CD4-positive, alpha-beta T cell (primary cell): ENCODE results near the gene LLCFC1. TPM values are rescaled to one million over a fixed set of nuclear protein-coding genes. Genes with fewer than 3 reads are reported as not detected.

Source experiments
- ATAC-seq: fragments of 200-7000 bp; cut with Tn5 transposase; one replicate; pipeline ENCODE4 v1.10.0; 2022; ENCODE audit warnings: mild to moderate bottlenecking; ENCODE audit not compliant: poor library complexity
- CTCF ChIA-PET: fragments of 350-600 bp; sonication (Branson Sonifier 250); formaldehyde crosslinking; loops from one replicate; lab custom pipeline; 2021; ENCODE audit warnings: antibody characterized with exemption, inconsistent platforms; lab: Charles Lee
- POLR2A ChIA-PET: fragments of 350-600 bp; sonication (Branson Sonifier 250); formaldehyde crosslinking; loops from one replicate; lab custom pipeline; 2021; ENCODE audit warnings: antibody characterized with exemption, inconsistent platforms; lab: Charles Lee
- DNase-seq, 14 experiments: peaks; one replicate each; pipeline ENCODE4 v3.0.0-alpha.2; 2013 to 2020; ENCODE audit warnings: mixed read lengths in 2 of 14
- H3K27ac ChIP-seq, 2 donors: one replicate each; pipeline versions ENCODE4 v1.5.1 to v1.7.0; 2013; ENCODE audit warnings: low read length in 2 of 2, low read depth in 1 of 2, mild to moderate bottlenecking in 1 of 2
- H3K27me3 ChIP-seq, 2 experiments: 1 replicate in 1 of 2; 2 replicates in 1 of 2; pipeline versions ENCODE4 v1.6.1 to v1.7.0; 2013; ENCODE audit warnings: low read length in 2 of 2, control low read depth in 1 of 2, mild to moderate bottlenecking in 1 of 2, moderate library complexity in 1 of 2; ENCODE audit not compliant: insufficient read depth in 2 of 2, control insufficient read depth in 1 of 2
- H3K36me3 ChIP-seq: one replicate; pipeline ENCODE4 v1.6.1; 2013; ENCODE audit warnings: low read length, control low read depth; ENCODE audit not compliant: insufficient read depth
- H3K4me1 ChIP-seq: one replicate; pipeline ENCODE4 v1.6.1; 2013; ENCODE audit warnings: low read length, control low read depth; ENCODE audit not compliant: insufficient read depth
- H3K4me3 ChIP-seq: one replicate; pipeline ENCODE4 v1.5.1; 2013; ENCODE audit warnings: mild to moderate bottlenecking, low read length, moderate library complexity
- H3K9me3 ChIP-seq, 2 experiments: 1 replicate in 1 of 2; 2 replicates in 1 of 2; pipeline versions ENCODE4 v1.6.1 to v1.7.0; 2013; ENCODE audit warnings: low read length in 2 of 2, mild to moderate bottlenecking in 2 of 2, control low read depth in 1 of 2, moderate library complexity in 1 of 2; ENCODE audit not compliant: control insufficient read depth in 1 of 2, insufficient read depth in 1 of 2
- H3K27ac Mint-ChIP-seq: one replicate; pipeline ENCODE4 v1.8.0; 2020; ENCODE audit warnings: mixed read lengths
- H3K27me3 Mint-ChIP-seq: one replicate; pipeline ENCODE4 v1.8.0; 2021; ENCODE audit warnings: mixed read lengths
- H3K36me3 Mint-ChIP-seq: one replicate; pipeline ENCODE4 v1.8.0; 2021; ENCODE audit warnings: low read depth, mixed read lengths
- H3K4me1 Mint-ChIP-seq: one replicate; pipeline ENCODE4 v1.8.0; 2021; ENCODE audit warnings: low read depth, mixed read lengths
- H3K4me3 Mint-ChIP-seq: one replicate; pipeline ENCODE4 v1.8.0; 2020; ENCODE audit warnings: mild to moderate bottlenecking, mixed read lengths
- H3K9me3 Mint-ChIP-seq: one replicate; pipeline ENCODE4 v1.8.0; 2020; ENCODE audit warnings: mixed read lengths
- intact Hi-C, 2 experiments: fragments of 100-400 bp; cut with DNase I in 1 of 2; cut with micrococcal nuclease in 1 of 2; formaldehyde crosslinking; loops; one replicate each; pipeline versions ENCODE4 v1.15.1 to v1.9.0; 2023 to 2025; cut with DNase I, micrococcal nuclease
- total RNA-seq, 174 experiments: library from RNA in 2 of 174; stranded (reverse) in 2 of 174; gene quantifications; one replicate each; pipeline ENCODE4 v1.2.3 and lab custom pipeline; 2021 to 2026
- TF ChIP-seq, protein P1 (sequence below): fragments of 200-600 bp; IDR thresholded peaks from one replicate; pipeline ENCODE4 v1.8.0; 2022; ENCODE audit warnings: antibody characterized with exemption, mild to moderate bottlenecking

LLCFC1 gene
- total RNA-seq, 2 experiments from 2014 or later: not detected

DNA sequence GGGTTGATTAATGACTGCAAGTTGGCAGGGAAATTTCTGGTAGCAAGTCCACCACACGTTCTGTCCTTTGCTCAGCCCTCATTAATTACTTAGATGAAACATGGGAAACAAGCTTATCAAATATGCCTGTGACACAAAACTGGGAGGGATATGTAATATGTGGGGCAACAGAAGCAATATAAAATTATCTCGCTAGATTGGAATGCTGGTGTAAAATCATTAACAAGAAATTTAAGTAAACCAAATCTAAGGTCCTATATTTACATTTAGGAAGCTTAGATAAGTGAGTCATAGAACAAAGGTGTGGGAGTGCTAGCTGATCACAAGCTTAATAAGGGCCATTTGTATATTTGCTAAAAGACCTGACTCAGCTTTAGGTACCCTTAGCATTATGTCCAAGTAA, 29.3 kb upstream of the LLCFC1 start:
- Mint-ChIP-seq H3K4me3 (no peak overlapping the region), H3K36me3 (no peaks in the 10 kb centered on the region), H3K27me3 (peaks cover 54% of the 10 kb centered on the region), H3K9me3 (no peaks in the 10 kb centered on the region), H3K4me1 (no peaks in the 10 kb centered on the region), H3K27ac (no peak overlapping the region)
- no peak overlapping the region for H3K4me3 ChIP-seq
- intact Hi-C loops: no loop called here
- H3K27ac ChIP-seq: no peak overlapping the region
- TF ChIP-seq, protein P1, sequence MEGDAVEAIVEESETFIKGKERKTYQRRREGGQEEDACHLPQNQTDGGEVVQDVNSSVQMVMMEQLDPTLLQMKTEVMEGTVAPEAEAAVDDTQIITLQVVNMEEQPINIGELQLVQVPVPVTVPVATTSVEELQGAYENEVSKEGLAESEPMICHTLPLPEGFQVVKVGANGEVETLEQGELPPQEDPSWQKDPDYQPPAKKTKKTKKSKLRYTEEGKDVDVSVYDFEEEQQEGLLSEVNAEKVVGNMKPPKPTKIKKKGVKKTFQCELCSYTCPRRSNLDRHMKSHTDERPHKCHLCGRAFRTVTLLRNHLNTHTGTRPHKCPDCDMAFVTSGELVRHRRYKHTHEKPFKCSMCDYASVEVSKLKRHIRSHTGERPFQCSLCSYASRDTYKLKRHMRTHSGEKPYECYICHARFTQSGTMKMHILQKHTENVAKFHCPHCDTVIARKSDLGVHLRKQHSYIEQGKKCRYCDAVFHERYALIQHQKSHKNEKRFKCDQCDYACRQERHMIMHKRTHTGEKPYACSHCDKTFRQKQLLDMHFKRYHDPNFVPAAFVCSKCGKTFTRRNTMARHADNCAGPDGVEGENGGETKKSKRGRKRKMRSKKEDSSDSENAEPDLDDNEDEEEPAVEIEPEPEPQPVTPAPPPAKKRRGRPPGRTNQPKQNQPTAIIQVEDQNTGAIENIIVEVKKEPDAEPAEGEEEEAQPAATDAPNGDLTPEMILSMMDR: no peak
- no peaks in the 10 kb centered on the region for H3K36me3 ChIP-seq
- ChIA-PET CTCF (interaction anchor here (0.6 kb wide), 1 partner anchor 52 kb away, joined by 4 read pairs; no protein-coding TSS in a partner anchor), POLR2A (no interaction called here)
- peaks cover 5 to 13% of the 10 kb centered on the region in 2 experiments for H3K27me3 ChIP-seq
- ATAC-seq (no peak), DNase-seq (no peak)
- H3K4me1 ChIP-seq: peaks cover 2% of the 10 kb centered on the region
- H3K9me3 ChIP-seq: no peaks in the 10 kb centered on the region

DNA sequence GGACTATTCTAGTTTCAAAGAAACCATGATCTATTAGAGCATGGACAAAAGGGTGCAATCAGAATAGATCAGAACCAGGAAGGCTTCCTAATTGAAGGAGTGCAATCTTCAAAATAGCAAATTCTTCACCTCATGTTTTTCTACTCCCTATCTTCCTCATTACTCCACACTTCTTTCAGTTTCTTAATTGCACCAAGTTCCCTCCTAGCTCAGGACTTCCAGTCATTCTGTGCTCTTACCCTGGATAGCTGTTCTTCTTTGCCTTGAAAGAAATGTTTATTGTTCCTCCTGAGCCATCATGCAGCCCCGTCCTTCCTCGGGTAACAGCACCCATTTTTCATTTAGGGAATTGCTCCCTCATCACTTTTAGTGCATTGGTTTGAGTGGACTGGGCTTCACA, 28.8 kb upstream of the LLCFC1 start:
- peaks cover 54% of the 10 kb centered on the region for H3K27me3 Mint-ChIP-seq
- no peak overlapping the region for H3K27ac ChIP-seq
- no peaks in the 10 kb centered on the region for H3K9me3 ChIP-seq
- CTCF ChIA-PET: no interaction called here
- peaks cover 2% of the 10 kb centered on the region for H3K4me1 ChIP-seq
- DNase-seq (no peak), ATAC-seq (no peak)
- no peaks in the 10 kb centered on the region for H3K36me3 ChIP-seq
- no peaks in the 10 kb centered on the region for H3K36me3 Mint-ChIP-seq
- peaks cover 5 to 13% of the 10 kb centered on the region in 2 experiments for H3K27me3 ChIP-seq
- H3K9me3 Mint-ChIP-seq: no peaks in the 10 kb centered on the region
- no peak overlapping the region for H3K27ac Mint-ChIP-seq
- no peak overlapping the region for H3K4me3 ChIP-seq
- POLR2A ChIA-PET: no interaction called here
- no peaks in the 10 kb centered on the region for H3K4me1 Mint-ChIP-seq
- H3K4me3 Mint-ChIP-seq: no peak overlapping the region
- intact Hi-C loops: no loop called here
- TF ChIP-seq, protein P1: no peak

DNA sequence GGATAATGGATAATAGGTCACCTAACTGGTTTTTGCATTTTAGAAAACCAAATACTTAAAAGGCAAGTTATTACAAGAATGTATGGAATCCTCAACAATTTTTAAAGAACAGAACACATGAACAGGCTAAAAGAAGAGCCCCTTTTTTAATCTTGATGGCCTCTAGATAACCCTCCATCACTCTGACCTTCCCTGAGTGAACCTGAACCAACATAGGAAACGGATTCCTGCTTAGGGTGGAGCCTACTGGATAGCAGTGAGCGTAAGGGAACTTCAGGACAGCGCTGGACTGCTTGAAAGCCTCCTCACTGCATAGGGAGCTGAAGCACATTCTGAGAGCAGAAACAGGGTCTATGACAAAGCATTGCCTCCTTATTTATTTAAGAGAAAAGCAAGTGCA, 26.2 kb upstream of the LLCFC1 start:
- Mint-ChIP-seq H3K27me3 (peaks cover 47% of the 10 kb centered on the region), H3K4me3 (no peak overlapping the region), H3K4me1 (no peaks in the 10 kb centered on the region), H3K9me3 (no peaks in the 10 kb centered on the region), H3K27ac (no peak overlapping the region), H3K36me3 (no peaks in the 10 kb centered on the region)
- ChIA-PET POLR2A (no interaction called here), CTCF (no interaction called here)
- TF ChIP-seq, protein P1: no peak
- no peak overlapping the region for H3K4me3 ChIP-seq
- DNase-seq (no peak), ATAC-seq (no peak)
- no peaks in the 10 kb centered on the region for H3K36me3 ChIP-seq
- intact Hi-C loops: no loop called here
- peaks cover 2% of the 10 kb centered on the region for H3K4me1 ChIP-seq
- no peaks in the 10 kb centered on the region for H3K9me3 ChIP-seq
- H3K27ac ChIP-seq: no peak overlapping the region
- H3K27me3 ChIP-seq: peaks cover 5 to 13% of the 10 kb centered on the region in 2 experiments
